NCI-H2227 (cell line): Measurements from ENCODE around the gene HDAC9.
A peak's percentile ranks its signal among the peaks of the same experiment; 100 is the strongest.
"Not testable (repeated sequence)": the region's sequence is repeated elsewhere in the genome, so short reads cannot be mapped to it uniquely, and the experiment has no call there.

Experiments
- DNase-seq: peaks from one replicate; lab custom pipeline; 2025; ENCODE audit not compliant: unreplicated experiment; lab: John Stamatoyannopoulos, UW

HDAC9 gene

GRCh38 chr7:18702071-18702829, 206.7 kb downstream of the HDAC9 start:
- no peak for DNase-seq

DNA sequence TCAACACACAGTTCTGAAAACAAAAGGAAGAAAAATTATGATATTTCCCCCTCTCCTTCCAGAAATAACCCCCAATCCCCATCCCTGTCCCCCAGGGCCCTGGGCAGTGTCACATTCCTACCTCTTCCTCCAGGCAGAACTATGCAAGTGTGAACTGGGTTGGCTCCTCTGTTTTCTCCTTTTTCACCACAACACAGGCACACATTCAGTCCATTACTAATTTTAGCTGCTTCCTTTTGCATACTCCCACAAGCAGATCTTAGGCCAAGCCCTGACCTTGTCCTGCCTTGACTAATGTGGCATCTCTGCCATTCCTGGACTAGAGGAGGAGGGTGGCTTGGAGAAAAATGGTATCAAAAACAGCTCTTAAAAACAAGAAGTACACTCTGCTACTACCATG, 208.1 kb downstream of the HDAC9 start:
- no peak for DNase-seq

- DNase-seq: peak; percentile 84
Measured at GRCh38 chr7:18706670-18707069, 211.1 kb downstream of the HDAC9 start.

DNA sequence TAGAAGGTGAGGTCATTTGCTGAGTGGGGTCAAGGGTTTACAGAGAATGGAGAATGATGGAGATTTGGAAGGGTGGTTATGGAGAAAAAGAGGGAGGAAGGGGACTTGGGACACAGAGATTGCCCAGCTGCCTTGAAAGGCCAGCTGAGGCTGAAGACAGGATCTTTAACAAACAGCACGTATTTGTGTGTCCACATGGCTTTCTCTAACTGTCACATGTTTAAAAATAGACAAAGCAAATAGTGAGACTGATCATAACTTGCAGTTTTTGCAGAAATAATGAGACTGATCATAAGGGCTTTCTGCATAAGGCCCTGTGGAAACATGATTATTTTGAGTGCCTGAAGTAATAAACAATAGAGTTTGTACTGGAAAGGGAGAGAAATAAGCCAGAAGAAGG, 212.7 kb downstream of the HDAC9 start:
- no peak for DNase-seq

GRCh38 chr7:18715988-18716387, 220.4 kb downstream of the HDAC9 start:
- no peak for DNase-seq

DNA sequence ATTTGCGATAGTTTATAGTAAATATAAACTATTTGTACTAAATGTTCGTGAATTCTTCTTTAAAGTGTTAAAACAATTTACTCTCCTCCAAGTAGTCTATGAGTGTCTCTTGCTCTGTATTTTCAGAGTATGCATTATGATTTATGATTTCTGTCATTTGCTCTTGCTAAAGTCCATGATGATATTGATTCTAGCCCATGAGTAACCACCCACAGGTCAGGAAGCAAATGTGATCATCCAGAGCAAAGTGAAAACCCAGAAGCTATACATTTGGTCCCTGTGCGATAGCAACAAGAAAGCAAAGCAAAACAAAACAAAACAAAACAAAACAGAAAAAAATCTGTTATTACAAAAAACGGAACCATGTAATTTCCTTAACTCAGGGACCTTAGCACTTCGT, 225.9 kb downstream of the HDAC9 start:
- DNase-seq: peak; percentile 3

GRCh38 chr7:18724318-18724717, 228.8 kb downstream of the HDAC9 start:
- DNase-seq: no peak

DNA sequence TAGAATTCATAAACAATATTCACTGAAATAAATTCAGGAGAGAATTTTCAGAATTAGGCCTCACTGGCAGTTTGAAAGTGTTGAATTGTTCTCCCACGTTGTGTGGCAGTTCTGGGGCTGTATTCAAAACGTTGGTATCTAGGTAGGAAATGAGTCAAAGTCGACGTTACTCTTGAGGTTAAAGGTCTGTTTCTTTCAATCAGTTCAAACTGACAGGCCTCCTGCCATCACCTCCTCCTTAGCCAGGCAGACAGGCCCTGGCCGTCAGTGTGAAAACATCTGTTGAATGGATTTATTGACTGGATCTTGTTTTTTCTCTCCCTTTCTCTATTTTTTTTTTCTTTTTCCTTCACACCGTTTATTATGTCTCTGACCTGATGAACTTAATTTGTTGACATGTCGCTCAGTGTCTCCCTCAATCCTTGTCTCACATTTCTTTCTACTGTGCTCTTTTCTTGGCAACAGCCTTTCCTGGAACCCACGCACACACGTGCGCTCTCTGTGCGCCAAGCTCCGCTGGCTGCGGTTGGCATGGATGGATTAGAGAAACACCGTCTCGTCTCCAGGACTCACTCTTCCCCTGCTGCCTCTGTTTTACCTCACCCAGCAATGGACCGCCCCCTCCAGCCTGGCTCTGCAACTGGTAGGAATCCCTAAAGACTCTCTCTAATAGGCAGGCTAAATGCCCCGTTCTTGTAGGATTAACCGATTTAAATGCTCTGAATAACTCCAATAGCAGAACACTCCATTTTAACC, 231.7 kb downstream of the HDAC9 start:
- no peak for DNase-seq

DNA sequence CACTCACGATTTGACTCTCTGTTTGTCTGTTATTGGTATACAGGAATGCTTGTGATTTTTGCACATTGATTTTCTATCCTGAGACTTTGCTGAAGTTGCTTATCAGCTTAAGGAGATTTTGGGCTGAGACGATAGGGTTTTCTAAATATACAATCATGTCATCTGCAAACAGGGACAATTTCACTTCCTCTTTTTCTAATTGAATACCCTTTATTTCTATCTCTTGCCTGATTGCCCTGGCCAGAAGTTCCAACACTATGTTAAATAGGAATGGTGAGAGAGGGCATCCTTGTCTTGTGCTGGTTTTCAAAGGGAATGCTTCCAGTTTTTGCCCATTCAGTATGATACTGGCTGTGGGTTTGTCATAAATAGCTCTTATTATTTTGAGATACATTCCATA, 240.5 kb downstream of the HDAC9 start:
- DNase-seq: not testable (repeated sequence)

DNA sequence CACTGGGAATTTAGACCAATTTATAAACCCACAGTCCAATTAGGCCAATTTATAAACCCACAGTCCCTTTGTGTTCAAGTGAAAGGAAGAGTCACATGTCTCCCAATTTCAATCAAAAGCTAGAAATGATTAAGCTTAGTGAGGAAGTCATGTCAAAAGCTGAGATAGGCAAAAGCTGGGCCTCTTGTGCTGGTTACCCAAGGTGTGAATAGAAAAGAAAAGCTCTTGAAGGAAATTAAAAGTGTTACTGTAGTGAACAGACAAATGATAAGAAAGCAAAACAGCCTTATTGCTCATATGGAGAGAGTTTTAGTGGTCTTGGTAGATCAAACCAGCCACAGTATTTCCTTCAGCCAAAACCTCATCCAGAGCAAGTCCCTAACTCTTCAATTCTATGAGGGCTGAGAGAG, 245.0 kb downstream of the HDAC9 start:
- no peak for DNase-seq

GRCh38 chr7:18753972-18754610, 258.5 kb downstream of the HDAC9 start:
- DNase-seq: no peak

DNA sequence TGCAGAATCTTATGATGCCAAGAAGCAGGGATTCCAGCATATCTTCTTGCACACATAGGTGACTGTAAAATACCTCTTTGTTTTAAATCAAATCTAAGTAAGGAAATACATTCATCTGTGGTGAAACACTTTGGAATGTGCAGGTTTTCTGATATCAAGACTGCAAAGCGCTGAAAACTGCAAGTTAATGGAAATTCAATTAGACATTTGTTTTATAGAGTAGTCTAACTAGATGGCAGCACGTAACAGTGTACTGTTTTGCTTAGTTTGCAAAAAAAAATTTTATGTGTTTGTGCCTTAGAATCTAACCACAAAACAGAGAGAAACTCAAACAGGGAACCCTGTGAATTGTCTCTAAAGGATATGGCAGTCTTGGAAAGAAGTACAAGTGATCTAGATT, 259.2 kb downstream of the HDAC9 start:
- DNase-seq: no peak

GRCh38 chr7:18755793-18756192, 260.2 kb downstream of the HDAC9 start:
- no peak for DNase-seq

DNA sequence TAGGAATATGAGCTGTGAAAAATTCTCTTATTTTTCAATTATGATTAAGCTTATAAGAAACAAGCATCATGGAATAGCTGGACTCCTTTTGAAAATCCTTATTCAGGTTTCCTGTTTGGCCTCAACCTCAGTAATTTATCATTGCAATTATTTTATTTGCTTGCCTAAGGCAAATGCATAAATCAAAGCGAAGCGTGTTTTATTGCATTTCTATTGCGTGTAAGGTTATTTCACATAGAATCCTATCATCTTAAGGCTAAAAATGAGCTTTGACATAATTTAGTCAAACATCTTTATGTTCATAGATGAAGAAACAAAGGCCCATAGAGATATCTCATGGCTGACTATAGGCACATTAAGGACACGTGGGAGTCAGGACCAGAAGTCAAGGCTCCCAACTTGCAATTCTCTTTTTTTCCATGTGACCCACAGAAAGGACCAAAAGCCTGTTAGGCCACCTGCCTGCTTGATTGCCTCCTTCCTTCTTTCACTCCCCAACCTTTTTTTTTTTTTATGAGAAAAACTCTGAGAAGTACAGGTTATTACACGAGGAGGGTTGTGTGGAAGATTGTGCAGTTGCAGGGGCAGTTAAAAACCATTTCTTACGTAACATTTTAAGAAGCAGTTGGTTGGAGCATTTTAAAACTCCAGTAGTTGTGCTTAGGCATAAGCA, 261.0 kb downstream of the HDAC9 start:
- no peak for DNase-seq

DNA sequence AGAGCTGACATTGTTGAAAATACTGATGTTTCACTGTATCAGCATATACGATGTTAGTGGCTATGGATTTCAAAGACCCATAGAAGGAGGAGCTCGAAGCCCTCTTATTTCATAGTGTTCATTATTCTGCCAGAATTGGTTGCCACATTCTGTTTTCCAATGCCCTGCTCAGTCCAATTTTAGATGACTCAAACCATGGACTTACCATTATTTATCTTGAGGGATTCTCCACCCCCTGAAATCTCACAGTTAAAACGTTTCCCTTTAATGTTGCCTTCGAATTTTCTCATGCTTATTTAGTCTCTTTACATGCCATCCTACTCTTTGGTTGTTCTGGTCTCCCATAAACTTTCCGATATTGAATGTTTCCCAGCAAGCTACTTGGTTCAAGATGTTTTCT, 264.5 kb downstream of the HDAC9 start:
- DNase-seq: no peak

- no peak for DNase-seq
Measured at GRCh38 chr7:18760631-18761445, 265.3 kb downstream of the HDAC9 start.

- DNase-seq: no peak
Measured at GRCh38 chr7:18762189-18762588, 266.6 kb downstream of the HDAC9 start.

GRCh38 chr7:18768256-18768655, 272.7 kb downstream of the HDAC9 start:
- DNase-seq: no peak

GRCh38 chr7:18770154-18770811, 274.7 kb downstream of the HDAC9 start:
- DNase-seq: no peak

GRCh38 chr7:18770822-18771221, 275.3 kb downstream of the HDAC9 start:
- DNase-seq: no peak
